ENCODE data around the gene ANKRD42. TPM values are rescaled to one million over a fixed set of nuclear protein-coding genes. Genes with fewer than 3 reads are reported as not detected.

The ANKRD42 gene
- total and polyA plus RNA-seq, 3 donors from 2014 or later: 49.8 to 79.7 (median 66.1) TPM

DNA sequence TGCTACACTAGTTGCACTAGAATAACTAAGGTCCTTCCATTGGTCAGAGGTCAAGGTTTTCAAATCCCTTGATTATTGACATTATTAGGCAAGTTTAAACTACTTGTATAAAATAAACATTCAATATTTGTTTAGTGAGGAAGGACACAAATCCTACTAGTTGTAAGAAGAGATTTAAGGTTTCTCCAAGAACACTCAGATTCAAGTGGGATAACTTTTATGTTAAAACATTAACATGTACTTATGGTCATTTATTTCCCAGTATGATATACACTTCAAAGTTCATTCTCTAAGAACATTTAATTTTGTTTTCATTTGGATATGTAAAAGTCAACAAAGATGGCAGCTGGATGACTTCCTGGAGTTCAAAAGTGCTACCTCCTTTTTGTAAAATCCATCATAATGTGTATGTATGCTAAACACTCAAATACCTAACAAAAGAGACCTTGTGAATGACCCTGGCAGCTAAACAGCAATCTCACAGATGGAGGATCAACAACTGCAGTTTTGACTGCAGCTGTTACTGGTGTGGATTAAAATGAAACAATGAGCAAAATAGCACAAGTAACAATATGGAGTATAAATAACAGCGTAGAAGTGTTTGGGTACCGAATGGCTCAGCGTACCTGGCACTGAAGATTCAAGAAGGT lies 91.1 kb downstream of the ANKRD42 start:
- Histone ChIP-seq H3K9me3 (no peaks in the 10 kb centered on the region), H3K27me3 (no peaks in the 10 kb centered on the region), H3K36me3 (ENCODE audit: low read depth, missing control alignments) (no peaks in the 10 kb centered on the region), H3K4me1 (peaks cover 4% of the 10 kb centered on the region), H3K4me3 (peak overlapping the region; percentile 70 to 78), H3K27ac (peak overlapping the region in 1 of 2 donors; percentile 32)
- DNase-seq: no peak
- no peak for TF ChIP-seq POLR2A (IDR thresholded peaks at IDR 0.05)
- TF ChIP-seq CTCF (IDR thresholded peaks at IDR 0.05): no peak
- intact Hi-C loops (cut with DNase I; ENCODE audit: low total_unique reads): no loop called here
- 3 to 4% methylated on average over 3 of the region's 3 CpGs for WGBS, 2 donors

GRCh38 chr11:83285151-83285770 lies 91.7 kb downstream of the ANKRD42 start:
- 1% methylated on average over 10 to 22 of the region's 22 CpGs for WGBS, 2 donors
- intact Hi-C loops (cut with DNase I; ENCODE audit: low total_unique reads): no loop called here
- no peak for TF ChIP-seq POLR2A (IDR thresholded peaks at IDR 0.05)
- no peak for TF ChIP-seq CTCF (IDR thresholded peaks at IDR 0.05)

DNA sequence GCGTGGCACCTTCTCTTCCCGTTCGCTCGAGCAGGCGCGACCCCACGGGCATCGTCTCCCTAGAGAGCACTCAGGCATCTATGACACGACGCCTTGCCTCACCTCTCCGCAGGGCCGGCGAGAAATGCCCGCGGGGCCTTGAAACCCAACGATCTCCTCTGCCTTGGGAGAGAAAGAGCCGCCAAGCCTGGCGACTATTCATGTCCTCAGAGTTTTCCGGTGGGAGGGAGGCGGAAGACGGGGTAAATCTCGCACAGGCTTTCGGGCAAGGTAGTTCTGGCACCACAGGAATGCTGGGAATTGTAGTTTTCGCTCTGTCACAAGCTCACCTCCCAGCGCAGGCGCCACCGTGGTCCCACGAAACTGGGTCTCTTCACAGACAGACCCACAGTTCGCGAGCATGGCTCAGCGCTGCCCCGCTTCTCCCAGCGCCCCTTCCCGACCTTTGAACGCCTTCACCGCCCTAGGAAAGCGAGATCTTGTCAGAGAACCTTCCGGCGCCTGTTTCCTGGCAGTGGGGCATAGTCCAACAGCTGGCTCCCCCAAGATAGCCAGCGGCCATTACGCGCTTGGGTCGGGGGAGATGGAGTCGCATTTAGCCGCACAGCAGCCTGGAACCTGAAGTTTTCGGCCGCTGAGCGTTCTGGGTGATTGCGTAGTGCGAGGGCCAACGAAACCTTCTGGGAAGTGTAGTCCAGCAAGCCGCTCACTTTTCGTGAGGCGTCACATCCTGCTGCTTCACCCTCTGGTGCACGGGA lies 92.4 kb downstream of the ANKRD42 start, which contains the start of gene CCDC90B:
CCDC90B (minus strand) TSS at position 597 of the 758 bp plus-strand sequence; CDS start at position 202, 395 bp downstream.
- TF ChIP-seq CTCF (IDR thresholded peaks at IDR 0.05) (peak in 1 of 3 experiments; percentile 29), POLR2A (IDR thresholded peaks at IDR 0.05) (no peak)

More at GRCh38 chr11:83285151-83285770, 91.7 kb downstream of the ANKRD42 start:
- Histone ChIP-seq H3K4me1 (peaks cover 4% of the 10 kb centered on the region), H3K4me3 (peak overlapping the region; percentile 70 to 78), H3K27ac (peak overlapping the region; percentile 96 to 99), H3K27me3 (no peaks in the 10 kb centered on the region), H3K9me3 (no peaks in the 10 kb centered on the region), H3K36me3 (ENCODE audit: low read depth, missing control alignments) (no peaks in the 10 kb centered on the region)
- DNase-seq: no peak

GRCh38 chr11:83287631-83288030 lies 94.1 kb downstream of the ANKRD42 start:
- WGBS, 2 donors: 47 to 80% methylated on average over 6 of the region's 6 CpGs
- H3K4me3 ChIP-seq: no peak overlapping the region
- H3K27me3 ChIP-seq: no peaks in the 10 kb centered on the region
- intact Hi-C loops (cut with DNase I; ENCODE audit: low total_unique reads): no loop called here
- no peaks in the 10 kb centered on the region for H3K9me3 ChIP-seq
- H3K4me1 ChIP-seq: peaks cover 4% of the 10 kb centered on the region
- H3K36me3 ChIP-seq (ENCODE audit: low read depth, missing control alignments): no peaks in the 10 kb centered on the region
- TF ChIP-seq CTCF (IDR thresholded peaks at IDR 0.05) (no peak), POLR2A (IDR thresholded peaks at IDR 0.05) (no peak)
- DNase-seq: no peak
- no peak overlapping the region for H3K27ac ChIP-seq

More for the DNA sequence above, 92.4 kb downstream of the ANKRD42 start, which contains the start of gene CCDC90B:
- peak; percentile 98 for DNase-seq
- Histone ChIP-seq H3K4me1 (peaks cover 4% of the 10 kb centered on the region), H3K4me3 (peak within 1 kb of the TSS; percentile 70 to 78), H3K9me3 (no peaks in the 10 kb centered on the region), H3K27me3 (no peaks in the 10 kb centered on the region), H3K27ac (peak within 1 kb of the TSS; percentile 96 to 99), H3K36me3 (ENCODE audit: low read depth, missing control alignments) (no peaks in the 10 kb centered on the region)
- intact Hi-C loops (cut with DNase I; ENCODE audit: low total_unique reads): no loop called here
- 0% methylated on average over 31 to 55 of the region's 55 CpGs for WGBS, 2 donors

Measured in testis (tissue), 3 donors.